ENCODE measurements around the gene PHF1. TPM values are rescaled to one million over a fixed set of nuclear protein-coding genes. Genes with fewer than 3 reads are reported as not detected.

The PHF1 gene
- total RNA-seq, 1 donor, result 20.9 TPM

DNA sequence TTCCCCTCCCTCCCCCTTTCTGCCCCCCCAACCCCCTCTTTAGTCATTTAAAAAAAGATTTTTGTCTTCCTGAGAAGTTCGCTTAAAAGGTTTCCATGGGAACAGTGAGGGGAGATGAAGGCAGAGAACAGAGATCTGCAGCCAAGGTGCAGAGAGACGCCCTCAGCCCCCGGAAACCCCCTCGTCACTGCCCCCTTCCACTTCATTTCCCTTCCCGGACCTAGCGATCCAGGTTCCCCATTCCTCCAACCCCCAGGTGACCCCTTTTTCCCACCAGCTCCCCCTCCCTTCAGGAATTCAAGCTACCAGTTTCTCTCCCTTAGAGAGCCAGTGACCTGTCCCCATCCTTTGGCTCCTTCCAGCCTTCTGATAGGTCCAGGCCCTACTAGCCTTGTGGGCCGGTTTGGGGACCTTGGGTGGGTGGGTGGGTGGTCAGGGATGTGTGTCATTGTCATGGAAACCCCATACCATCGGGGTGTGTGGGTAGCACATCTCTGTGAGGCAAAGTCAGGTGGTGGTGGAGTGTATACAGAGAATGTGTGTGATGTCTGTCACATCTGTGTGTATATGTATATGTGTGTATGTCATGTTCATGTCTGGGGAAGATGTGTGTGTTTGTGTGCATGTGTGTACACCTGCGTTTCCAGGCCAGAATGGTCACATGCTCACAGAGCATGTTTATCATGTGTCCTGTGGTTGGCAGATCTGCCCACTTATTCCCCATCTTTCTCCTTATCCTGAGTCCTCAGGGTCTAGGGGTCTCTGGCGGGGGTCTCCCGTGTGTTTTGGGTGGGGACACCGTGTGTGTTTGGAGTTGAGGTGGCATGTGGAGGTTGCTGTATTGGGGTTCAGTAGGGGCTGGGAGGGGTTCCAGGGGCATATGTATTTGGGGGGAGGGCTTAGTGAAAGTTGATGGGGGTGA lies 16.0 kb downstream of the PHF1 start:
- no peak for DNase-seq (ENCODE audit: low read depth)
- H3K4me3 ChIP-seq (ENCODE audit: low read depth, low read length), result peak overlapping the region; percentile 74
- TF ChIP-seq, protein P1, sequence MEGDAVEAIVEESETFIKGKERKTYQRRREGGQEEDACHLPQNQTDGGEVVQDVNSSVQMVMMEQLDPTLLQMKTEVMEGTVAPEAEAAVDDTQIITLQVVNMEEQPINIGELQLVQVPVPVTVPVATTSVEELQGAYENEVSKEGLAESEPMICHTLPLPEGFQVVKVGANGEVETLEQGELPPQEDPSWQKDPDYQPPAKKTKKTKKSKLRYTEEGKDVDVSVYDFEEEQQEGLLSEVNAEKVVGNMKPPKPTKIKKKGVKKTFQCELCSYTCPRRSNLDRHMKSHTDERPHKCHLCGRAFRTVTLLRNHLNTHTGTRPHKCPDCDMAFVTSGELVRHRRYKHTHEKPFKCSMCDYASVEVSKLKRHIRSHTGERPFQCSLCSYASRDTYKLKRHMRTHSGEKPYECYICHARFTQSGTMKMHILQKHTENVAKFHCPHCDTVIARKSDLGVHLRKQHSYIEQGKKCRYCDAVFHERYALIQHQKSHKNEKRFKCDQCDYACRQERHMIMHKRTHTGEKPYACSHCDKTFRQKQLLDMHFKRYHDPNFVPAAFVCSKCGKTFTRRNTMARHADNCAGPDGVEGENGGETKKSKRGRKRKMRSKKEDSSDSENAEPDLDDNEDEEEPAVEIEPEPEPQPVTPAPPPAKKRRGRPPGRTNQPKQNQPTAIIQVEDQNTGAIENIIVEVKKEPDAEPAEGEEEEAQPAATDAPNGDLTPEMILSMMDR (IDR thresholded peaks at IDR 0.05; ENCODE audit: insufficient read depth, low read length), result no peak

DNA sequence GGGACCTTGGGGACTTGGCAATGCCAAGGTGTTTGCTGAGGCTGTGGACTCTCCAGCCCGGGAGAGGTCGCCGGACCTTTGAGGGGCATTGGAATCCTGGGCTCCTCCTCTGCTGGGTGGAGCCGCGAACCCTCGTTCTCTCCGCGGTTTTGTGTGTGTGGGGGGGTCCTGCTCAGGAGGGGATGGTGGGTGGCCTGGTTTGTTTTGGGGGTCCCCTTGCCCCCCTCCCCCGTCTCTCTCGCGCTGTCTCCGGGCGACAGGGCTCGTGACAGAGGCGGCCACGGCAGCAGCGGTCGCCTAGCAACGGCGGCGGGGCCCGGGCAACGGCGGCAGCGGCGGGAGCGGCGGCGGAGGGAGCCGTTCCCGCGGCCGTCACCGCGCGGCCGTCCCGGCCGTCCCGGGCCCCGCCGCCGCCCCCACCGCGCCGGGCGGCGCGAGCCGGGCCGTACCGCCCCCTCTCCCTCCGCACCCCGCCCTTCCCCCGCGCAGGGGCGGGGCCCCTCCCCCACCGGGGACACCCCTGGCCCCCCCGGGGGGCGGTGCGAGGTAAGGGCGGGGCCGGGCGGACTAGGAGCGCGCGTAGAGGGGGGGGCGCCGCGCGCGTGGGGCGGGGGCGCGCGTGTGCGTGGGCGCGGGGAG lies 16.9 kb downstream of the PHF1 start:
- TF ChIP-seq, protein P1 (IDR thresholded peaks at IDR 0.05; ENCODE audit: insufficient read depth, low read length), result no peak
- no peak for DNase-seq (ENCODE audit: low read depth)
- peak overlapping the region; percentile 74 for H3K4me3 ChIP-seq (ENCODE audit: low read depth, low read length)

DNA sequence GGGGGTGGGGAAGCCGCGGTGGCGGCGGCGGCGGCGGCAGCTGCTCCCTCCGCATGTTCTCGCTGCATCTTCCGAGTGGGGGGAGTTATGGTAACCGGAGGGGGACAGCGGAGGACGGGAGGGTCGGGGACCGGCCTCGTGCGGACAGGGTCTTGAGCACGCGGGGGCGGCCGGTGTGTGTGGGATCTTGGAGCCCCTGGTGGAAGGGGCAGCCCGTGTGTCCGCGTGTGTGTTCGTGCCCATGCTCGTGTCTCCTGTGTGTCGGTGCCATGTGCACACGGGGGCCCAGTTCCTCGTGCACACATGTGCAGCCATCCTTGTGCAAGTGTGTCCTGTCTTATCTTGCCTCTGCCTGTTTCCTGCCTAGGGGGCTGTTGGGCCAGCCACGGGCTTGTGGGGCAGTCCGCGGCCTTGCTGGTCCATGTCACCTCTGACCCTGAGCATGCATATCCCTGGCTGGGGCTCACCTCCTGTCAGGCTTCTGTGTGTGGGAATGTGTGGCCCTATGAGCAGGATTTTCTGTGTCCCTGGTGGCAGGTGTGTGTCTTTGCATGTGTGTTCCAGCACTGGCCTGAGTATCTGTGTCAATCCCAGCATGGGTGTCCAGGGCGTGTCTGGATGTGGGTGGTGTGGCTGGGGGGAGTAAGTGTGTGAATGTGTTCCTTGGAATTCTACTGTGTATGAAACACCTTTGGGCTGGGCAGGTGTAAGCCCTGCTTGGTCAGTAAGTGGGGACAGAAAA lies 17.6 kb downstream of the PHF1 start:
- TF ChIP-seq, protein P1 (IDR thresholded peaks at IDR 0.05; ENCODE audit: insufficient read depth, low read length), result peak; percentile 33
- DNase-seq (ENCODE audit: low read depth), result no peak
- H3K4me3 ChIP-seq (ENCODE audit: low read depth, low read length), result peak overlapping the region; percentile 74

DNA sequence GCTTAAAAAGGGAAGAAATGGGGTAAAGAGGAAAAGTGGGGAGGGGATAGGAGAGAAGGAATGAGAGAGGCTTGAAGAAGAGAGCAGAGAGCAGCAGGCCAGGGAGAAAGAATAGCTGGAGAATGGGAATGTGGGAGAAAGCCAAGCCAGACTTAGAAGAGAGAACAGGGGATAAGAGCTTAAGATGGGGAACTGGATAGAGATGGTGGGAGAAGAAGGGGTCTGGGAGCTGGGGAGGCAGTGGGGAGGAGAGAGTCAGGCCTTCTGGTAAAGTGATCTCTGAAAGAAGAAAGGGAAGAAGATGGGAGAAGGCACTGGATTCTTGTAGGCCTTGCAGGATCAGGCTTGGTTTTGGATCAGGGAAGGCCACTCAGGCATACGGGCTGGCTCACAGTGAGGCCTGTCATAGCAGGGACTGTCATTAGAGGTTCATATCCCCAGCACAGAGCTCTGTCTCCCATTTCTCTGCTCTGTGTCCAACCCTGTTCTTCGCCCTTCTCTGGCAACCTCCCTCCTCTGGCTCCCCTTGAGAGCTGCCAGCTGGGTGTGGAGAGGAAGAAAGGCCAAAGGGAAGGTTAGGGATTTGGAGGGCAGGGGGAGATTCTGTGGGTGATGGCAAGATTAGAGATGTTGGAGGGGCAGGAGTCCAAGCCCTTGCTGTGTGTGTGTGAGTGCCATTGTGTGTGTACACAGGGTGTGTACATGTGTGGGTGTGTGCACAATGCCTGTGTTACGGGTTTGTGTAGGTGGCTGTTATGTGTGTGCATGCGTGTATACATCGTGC lies 18.3 kb downstream of the PHF1 start:
- peak overlapping the region; percentile 74 for H3K4me3 ChIP-seq (ENCODE audit: low read depth, low read length)
- TF ChIP-seq, protein P1 (IDR thresholded peaks at IDR 0.05; ENCODE audit: insufficient read depth, low read length), result no peak
- DNase-seq (ENCODE audit: low read depth), result no peak

- DNase-seq (ENCODE audit: low read depth), result no peak
Observed at GRCh38 chr6:33429750-33430052, 18.9 kb downstream of the PHF1 start.

More at GRCh38 chr6:33429750-33430052, 18.9 kb downstream of the PHF1 start:
- no peak overlapping the region for H3K4me3 ChIP-seq (ENCODE audit: low read depth, low read length)
- TF ChIP-seq, protein P1 (IDR thresholded peaks at IDR 0.05; ENCODE audit: insufficient read depth, low read length), result no peak

Data from fibroblast of the aortic adventitia (primary cell).